GM12878 (cell line): ENCODE results near the gene HSD17B2.

Experiments
- CHD4 ChIP-seq: fragments of 200-600 bp; sonication (generic); IDR thresholded peaks from 2 replicates; pipeline ENCODE4 v1.6.1; 2016; ENCODE audit warnings: mild to moderate bottlenecking
- EZH2 ChIP-seq: IDR thresholded peaks from 2 replicates; pipeline ENCODE4 v1.6.1; 2012; ENCODE audit warnings: low read depth, mild to moderate bottlenecking, control low read depth, inconsistent platforms, low read length, borderline replicate concordance; ENCODE audit not compliant: control insufficient read depth
- ZNF24 ChIP-seq: fragments of 450-650 bp; IDR thresholded peaks from 2 replicates; pipeline ENCODE4 v1.6.1; 2017; ENCODE audit warnings: antibody characterized with exemption, mild to moderate bottlenecking

- TF ChIP-seq CHD4 (no peak), EZH2 (no peak), ZNF24 (no peak)
Observed at GRCh38 chr16:82092711-82093110, 57.7 kb downstream of the HSD17B2 start.
